CD4-positive, alpha-beta memory T cell (primary cell): ENCODE results near the gene VPS13D. TPM values are rescaled to one million over a fixed set of nuclear protein-coding genes. Genes with fewer than 3 reads are reported as not detected.

Experiments used
- CTCF ChIA-PET: fragments of 350-600 bp; sonication (Branson Sonifier 250); formaldehyde crosslinking; loops from one replicate; lab custom pipeline; 2021; ENCODE audit warnings: inconsistent platforms; ENCODE audit not compliant: partially characterized antibody; lab: Charles Lee
- POLR2A ChIA-PET: fragments of 350-600 bp; sonication (Branson Sonifier 250); formaldehyde crosslinking; loops from one replicate; lab custom pipeline; 2021; ENCODE audit not compliant: partially characterized antibody; lab: Charles Lee
- DNase-seq, 5 donors: peaks; one replicate each; pipeline versions ENCODE4 v3.0.0 to v3.0.0-alpha.2; 2020 to 2022; ENCODE audit warnings: mixed read lengths in 1 of 5
- H3K27ac ChIP-seq: one replicate; pipeline ENCODE4 v1.7.0; 2013; ENCODE audit warnings: low read depth, low read length
- H3K27me3 ChIP-seq: 2 replicates; pipeline ENCODE4 v1.7.0; 2013; ENCODE audit warnings: mild to moderate bottlenecking, low read length, moderate library complexity; ENCODE audit not compliant: insufficient read depth
- H3K36me3 ChIP-seq: 2 replicates; pipeline ENCODE4 v1.7.0; 2013; ENCODE audit warnings: mild to moderate bottlenecking, low read length, moderate library complexity; ENCODE audit not compliant: insufficient read depth
- H3K4me1 ChIP-seq: 2 replicates; pipeline ENCODE4 v1.7.0; 2013; ENCODE audit warnings: mild to moderate bottlenecking, low read length, moderate library complexity; ENCODE audit not compliant: insufficient read depth
- H3K4me3 ChIP-seq, 2 donors: one replicate each; pipeline ENCODE4 v1.7.0; 2013; ENCODE audit warnings: low read length in 2 of 2, mild to moderate bottlenecking in 1 of 2
- H3K9me3 ChIP-seq, 2 donors: one replicate each; pipeline ENCODE4 v1.7.0; 2013; ENCODE audit warnings: low read length in 2 of 2, control low read depth in 1 of 2; ENCODE audit not compliant: control insufficient read depth in 1 of 2
- H3K27ac Mint-ChIP-seq, 7 donors: one replicate each; pipeline ENCODE4 v1.8.0; 2020 to 2021; ENCODE audit warnings: mixed read lengths in 7 of 7, mild to moderate bottlenecking in 6 of 7, inconsistent platforms in 3 of 7, moderate library complexity in 3 of 7
- H3K27me3 Mint-ChIP-seq, 2 donors: one replicate each; pipeline ENCODE4 v1.8.0; 2020 to 2021; ENCODE audit warnings: mixed read lengths in 2 of 2
- H3K36me3 Mint-ChIP-seq, 2 donors: one replicate each; pipeline ENCODE4 v1.8.0; 2020 to 2021; ENCODE audit warnings: mixed read lengths in 2 of 2, inconsistent platforms in 1 of 2, mild to moderate bottlenecking in 1 of 2
- H3K4me1 Mint-ChIP-seq, 4 donors: one replicate each; pipeline ENCODE4 v1.8.0; 2020 to 2021; ENCODE audit warnings: mixed read lengths in 4 of 4, mild to moderate bottlenecking in 1 of 4
- H3K4me3 Mint-ChIP-seq, 8 donors: one replicate each; pipeline ENCODE4 v1.8.0; 2020 to 2021; ENCODE audit warnings: mixed read lengths in 8 of 8, mild to moderate bottlenecking in 7 of 8, moderate library complexity in 6 of 8, inconsistent platforms in 3 of 8
- H3K9me3 Mint-ChIP-seq, 8 donors: one replicate each; pipeline ENCODE4 v1.8.0; 2020 to 2021; ENCODE audit warnings: mixed read lengths in 8 of 8, mild to moderate bottlenecking in 5 of 8, inconsistent platforms in 3 of 8, moderate library complexity in 1 of 8
- intact Hi-C: fragments of 100-400 bp; cut with micrococcal nuclease; formaldehyde crosslinking; loops from one replicate; pipeline ENCODE4 v1.15.1; 2023
- polyA plus RNA-seq, 2 donors: library from polyadenylated mRNA; unstranded; fragments of 300-500 nt; fragmentation: Illumina TruSeq; gene quantifications; one replicate each; pipeline ENCODE4 v1.2.3, GENCODE V29; 2021
- total RNA-seq, 2 experiments: library from RNA; stranded (reverse); gene quantifications; one replicate each; pipeline ENCODE4 v1.2.3, GENCODE V29; 2021

VPS13D gene
- total and polyA plus RNA-seq, 4 experiments from 2014 or later, result 10.2 to 96.3 (median 52.5) TPM

DNA sequence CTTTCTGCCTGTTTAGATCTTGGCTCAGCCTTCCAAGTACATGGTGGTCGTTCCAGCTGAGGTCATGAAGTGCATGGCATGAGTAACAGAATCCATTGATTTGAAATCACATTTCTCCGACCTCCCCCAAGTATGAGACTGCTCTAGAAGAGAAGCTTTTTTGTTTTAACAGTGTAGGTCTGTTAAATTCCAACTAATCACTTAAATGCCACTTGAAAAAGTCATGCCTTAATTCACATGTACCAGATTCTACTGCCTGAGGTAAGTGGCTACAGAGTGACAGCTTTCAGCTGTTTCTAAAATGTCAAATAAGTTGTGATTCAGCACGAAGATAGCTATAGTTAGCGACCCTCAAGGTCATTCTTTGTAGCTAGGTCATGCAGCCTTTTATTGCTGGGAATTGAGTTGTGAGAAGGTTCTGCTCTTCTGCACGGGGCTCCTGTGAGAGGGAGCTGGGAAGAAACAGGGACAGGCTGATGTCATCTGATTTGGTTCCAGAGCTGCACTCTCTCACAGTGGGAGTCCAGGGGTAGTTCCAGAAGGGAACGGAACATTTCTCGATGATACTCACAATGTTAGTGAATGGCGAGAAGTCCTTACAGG, 112.7 kb downstream of the VPS13D start:
- Mint-ChIP-seq H3K36me3 (peaks cover 40 to 54% of the 10 kb centered on the region in 2 donors), H3K4me3 (peak overlapping the region in 2 of 8 donors; percentile 23 to 32), H3K27me3 (no peaks in the 10 kb centered on the region), H3K4me1 (peaks cover 48 to 70% (median 59%) of the 10 kb centered on the region in 4 donors), H3K27ac (peak overlapping the region in 4 of 7 donors; percentile 44 to 95 (median 62)), H3K9me3 (no peaks in the 10 kb centered on the region)
- CTCF ChIA-PET, result interaction anchor here (0.8 to 0.9 kb wide), 2 partner anchors 42 to 114 kb away, joined by 3 read pairs; no protein-coding TSS in a partner anchor
- no peak overlapping the region for H3K27ac ChIP-seq
- POLR2A ChIA-PET, result no interaction called here
- peaks cover 8% of the 10 kb centered on the region for H3K36me3 ChIP-seq
- no peaks in the 10 kb centered on the region for H3K27me3 ChIP-seq
- no peak overlapping the region for H3K4me3 ChIP-seq
- DNase-seq, result no peak
- intact Hi-C loops, result no loop called here
- H3K4me1 ChIP-seq, result peaks cover 51% of the 10 kb centered on the region
- no peaks in the 10 kb centered on the region for H3K9me3 ChIP-seq

DNA sequence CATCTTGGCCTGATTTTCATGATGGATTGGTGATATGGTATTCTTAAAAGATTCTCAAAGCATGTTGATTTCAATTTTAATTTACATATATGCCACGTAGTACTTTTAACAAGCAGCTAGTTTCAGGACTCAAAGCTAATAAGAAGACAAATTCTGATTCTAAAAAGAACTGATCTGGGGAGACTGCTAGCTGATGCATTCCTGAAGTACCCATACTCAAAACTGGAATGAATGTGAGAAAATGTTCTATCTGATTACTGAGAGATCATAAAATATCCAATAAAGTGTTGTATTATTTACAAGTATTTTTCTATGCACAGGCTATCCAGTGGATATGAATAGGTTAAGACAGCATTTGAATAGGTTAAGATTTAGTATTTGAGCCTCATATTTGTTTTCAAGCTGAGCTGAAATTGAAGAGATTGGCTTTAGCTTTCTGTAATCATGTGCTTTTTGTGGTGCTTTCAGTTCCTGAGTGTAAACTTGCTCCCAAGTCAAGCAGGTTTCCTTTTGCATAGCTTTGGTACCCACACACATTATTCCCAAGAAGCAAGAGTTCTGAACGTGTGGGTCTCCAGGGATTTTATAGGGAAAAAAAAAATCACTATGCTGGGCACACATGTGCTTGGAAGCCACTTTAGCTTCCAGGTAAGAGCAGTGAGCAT, 114.1 kb downstream of the VPS13D start:
- peaks cover 13% of the 10 kb centered on the region for H3K36me3 ChIP-seq
- Mint-ChIP-seq H3K27me3 (no peaks in the 10 kb centered on the region), H3K4me1 (peaks cover 48 to 70% (median 59%) of the 10 kb centered on the region in 4 donors), H3K36me3 (peaks cover 42 to 53% of the 10 kb centered on the region in 2 donors), H3K9me3 (no peaks in the 10 kb centered on the region), H3K27ac (peak overlapping the region; percentile 52 to 97 (median 91)), H3K4me3 (peak overlapping the region in 5 of 8 donors; percentile 21 to 91 (median 85))
- no peak for DNase-seq
- ChIA-PET POLR2A (interaction anchor here (0.9 to 1.4 kb wide), 5 partner anchors 41 to 275 kb away, joined by 3 to 6 read pairs (median 5); partner anchors contain the start of gene DHRS3), CTCF (interaction anchor here (0.9 to 2.0 kb wide), 4 partner anchors 64 to 315 kb away, joined by 3 to 7 read pairs (median 4); no protein-coding TSS in a partner anchor)
- H3K27me3 ChIP-seq, result no peaks in the 10 kb centered on the region
- peaks cover 51% of the 10 kb centered on the region for H3K4me1 ChIP-seq
- no peak overlapping the region for H3K4me3 ChIP-seq
- H3K9me3 ChIP-seq, result no peaks in the 10 kb centered on the region
- peak overlapping the region; percentile 51 for H3K27ac ChIP-seq
- intact Hi-C loops, result no loop called here

DNA sequence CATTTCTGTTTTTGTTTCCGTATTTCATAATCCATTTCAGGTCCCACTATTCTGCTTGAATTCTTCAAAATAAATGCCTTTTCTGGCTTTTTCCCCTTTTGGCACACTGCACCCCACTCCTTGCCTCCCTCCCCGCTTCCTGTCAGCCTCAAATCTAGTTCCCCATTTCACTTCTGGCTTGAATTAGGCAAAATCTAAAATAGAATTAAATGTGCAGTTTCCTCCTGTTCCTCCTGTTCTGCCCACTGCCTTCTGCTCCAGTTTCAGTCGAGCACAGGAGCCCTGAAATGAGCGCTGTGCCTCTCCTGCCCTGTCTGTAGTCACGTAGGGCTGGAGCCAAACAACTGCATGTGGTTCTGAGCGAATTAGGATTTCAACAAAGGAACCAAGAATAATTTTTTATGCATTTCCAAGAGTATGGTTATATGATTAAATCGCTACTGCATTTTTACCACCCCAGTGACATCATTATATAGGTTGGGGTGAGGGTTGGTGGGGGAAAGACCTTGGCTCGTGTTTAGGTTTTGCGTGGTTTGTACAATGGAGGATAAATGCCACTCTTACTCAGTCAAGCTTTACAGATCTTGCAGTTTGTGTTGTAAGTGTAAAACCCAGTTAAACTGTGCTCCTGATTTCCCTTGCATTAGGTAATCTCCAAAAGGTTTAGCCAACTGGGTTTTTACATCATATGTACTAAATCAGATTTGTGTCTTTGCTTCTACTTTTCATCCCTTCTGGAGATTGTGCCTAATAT, 114.9 kb downstream of the VPS13D start:
- H3K27ac ChIP-seq, result peak overlapping the region; percentile 51
- Mint-ChIP-seq H3K4me1 (peaks cover 48 to 64% (median 57%) of the 10 kb centered on the region in 4 donors), H3K27ac (peak overlapping the region; percentile 90 to 98 (median 97)), H3K9me3 (peaks cover 0 to 4% (median under 1%) of the 10 kb centered on the region in 8 donors), H3K27me3 (no peaks in the 10 kb centered on the region), H3K36me3 (peaks cover 50 to 61% of the 10 kb centered on the region in 2 donors), H3K4me3 (peak overlapping the region; percentile 78 to 91 (median 84))
- ChIA-PET POLR2A (interaction anchor here (0.8 to 1.6 kb wide), 11 partner anchors 40 to 276 kb away, joined by 3 to 12 read pairs (median 5); partner anchors contain the start of gene DHRS3), CTCF (interaction anchor here (0.9 to 2.0 kb wide), 6 partner anchors 40 to 314 kb away, joined by 3 to 7 read pairs (median 5); no protein-coding TSS in a partner anchor)
- H3K4me1 ChIP-seq, result peaks cover 51% of the 10 kb centered on the region
- intact Hi-C loops, result no loop called here
- peak overlapping the region in 1 of 2 donors; percentile 1 for H3K4me3 ChIP-seq
- no peaks in the 10 kb centered on the region for H3K27me3 ChIP-seq
- H3K9me3 ChIP-seq, result no peaks in the 10 kb centered on the region
- H3K36me3 ChIP-seq, result peaks cover 21% of the 10 kb centered on the region
- DNase-seq, result peak in 4 of 5 donors; percentile 5 to 51 (median 12)

DNA sequence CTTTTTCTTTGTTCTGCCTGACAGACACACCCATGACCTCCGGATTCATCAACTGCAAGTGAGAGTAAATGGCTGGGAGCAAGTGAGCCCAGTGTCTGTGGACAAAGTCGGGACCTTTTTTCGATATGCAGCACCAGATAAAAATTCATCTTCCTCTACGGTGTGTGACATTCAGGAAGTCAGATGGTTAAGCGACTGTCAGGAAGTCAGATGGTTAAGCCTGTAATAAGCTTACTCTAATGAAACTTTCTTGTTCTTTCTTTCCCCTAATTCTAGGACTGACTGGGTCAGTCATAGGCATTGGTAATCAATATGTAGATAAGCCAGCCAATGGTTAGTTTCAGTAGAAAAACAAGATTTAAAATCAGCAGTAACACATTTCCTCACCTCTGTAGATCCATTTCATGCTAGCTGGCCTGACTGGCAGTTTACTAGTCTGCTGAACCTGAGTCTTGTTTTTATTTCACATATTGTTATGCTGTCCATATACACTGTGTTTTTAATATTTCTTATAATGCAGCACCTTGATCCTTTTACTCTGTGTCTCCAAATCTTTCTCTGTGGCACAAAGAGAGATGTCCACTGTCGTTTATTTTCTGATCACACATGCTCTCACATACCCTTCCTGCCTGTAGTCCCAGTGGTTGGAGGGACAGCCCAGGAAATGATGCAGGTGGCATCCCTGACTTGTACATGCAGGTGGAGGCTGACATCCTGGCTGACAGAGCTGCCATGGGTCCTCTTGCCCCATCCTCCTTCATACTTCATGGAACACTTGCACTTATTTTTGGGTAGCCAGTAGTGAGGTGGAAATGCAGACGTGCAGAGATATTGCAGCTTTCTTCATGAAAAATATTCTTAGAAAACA, 115.8 kb downstream of the VPS13D start:
- Mint-ChIP-seq H3K4me1 (peaks cover 43 to 56% (median 50%) of the 10 kb centered on the region in 4 donors), H3K27me3 (no peaks in the 10 kb centered on the region), H3K27ac (peak overlapping the region; percentile 90 to 98 (median 97)), H3K36me3 (peaks cover 58 to 68% of the 10 kb centered on the region in 2 donors), H3K9me3 (peaks cover 0 to 10% (median 5%) of the 10 kb centered on the region in 8 donors), H3K4me3 (peak overlapping the region; percentile 78 to 91 (median 84))
- DNase-seq, result peak; percentile 15 to 54 (median 30)
- Histone ChIP-seq H3K36me3 (peaks cover 29% of the 10 kb centered on the region), H3K4me3 (peak overlapping the region in 1 of 2 donors; percentile 1), H3K4me1 (peaks cover 43% of the 10 kb centered on the region), H3K27me3 (no peaks in the 10 kb centered on the region), H3K27ac (peak overlapping the region; percentile 51), H3K9me3 (no peaks in the 10 kb centered on the region)
- ChIA-PET POLR2A (interaction anchor here (0.6 to 1.6 kb wide), 9 partner anchors 35 to 275 kb away, joined by 3 to 12 read pairs (median 4); no protein-coding TSS in a partner anchor), CTCF (interaction anchor here (1.3 to 2.0 kb wide), 4 partner anchors 39 to 313 kb away, joined by 4 to 6 read pairs (median 5); no protein-coding TSS in a partner anchor)
- intact Hi-C loops, result no loop called here

DNA sequence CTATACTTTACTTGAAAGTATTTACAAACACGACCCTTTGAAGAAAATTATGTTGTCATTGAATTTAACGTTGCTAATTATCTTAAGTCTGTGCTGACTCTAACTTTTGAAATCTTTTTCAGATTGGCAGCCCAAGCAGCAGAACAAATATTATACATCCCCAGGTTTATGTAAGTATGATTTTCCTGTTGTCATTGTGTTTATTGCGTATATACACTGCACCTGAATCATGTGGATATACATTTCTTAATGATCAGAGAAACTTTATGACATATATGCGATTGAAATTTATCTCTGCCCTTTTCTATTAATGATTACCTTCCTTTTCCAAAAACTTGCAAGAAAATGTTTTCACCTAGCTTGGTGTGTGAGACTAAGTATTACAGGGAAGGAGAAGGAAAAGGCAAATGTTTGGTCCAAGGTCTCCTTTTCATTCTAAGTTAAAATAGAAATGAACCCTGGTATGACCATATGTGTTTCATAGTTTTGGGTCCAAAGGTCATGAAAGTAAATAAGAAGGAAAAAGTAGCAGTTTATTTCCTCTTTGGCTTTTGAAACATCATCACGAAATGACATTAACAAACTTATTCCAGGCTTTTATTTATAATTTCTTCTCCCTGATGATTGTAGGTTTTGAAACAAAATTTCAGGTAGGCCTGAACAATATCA, 116.8 kb downstream of the VPS13D start:
- ChIA-PET POLR2A (interaction anchor here (1.4 to 1.5 kb wide), 3 partner anchors 39 to 274 kb away, joined by 4 to 12 read pairs (median 5); no protein-coding TSS in a partner anchor), CTCF (interaction anchor here (1.3 to 1.6 kb wide), 2 partner anchors 38 to 312 kb away, joined by 4 to 5 read pairs; no protein-coding TSS in a partner anchor)
- peak overlapping the region in 1 of 8 donors; percentile 4 for H3K4me3 Mint-ChIP-seq
- H3K27me3 Mint-ChIP-seq, result no peaks in the 10 kb centered on the region
- intact Hi-C loops, result no loop called here
- no peaks in the 10 kb centered on the region for H3K27me3 ChIP-seq
- H3K9me3 ChIP-seq, result no peaks in the 10 kb centered on the region
- peak overlapping the region in 5 of 7 donors; percentile 29 to 97 (median 91) for H3K27ac Mint-ChIP-seq
- H3K36me3 Mint-ChIP-seq, result peaks cover 64 to 71% of the 10 kb centered on the region in 2 donors
- no peak for DNase-seq
- no peak overlapping the region for H3K4me3 ChIP-seq
- peaks cover 36 to 45% (median 41%) of the 10 kb centered on the region in 4 donors for H3K4me1 Mint-ChIP-seq
- peaks cover 0 to 10% (median 7%) of the 10 kb centered on the region in 8 donors for H3K9me3 Mint-ChIP-seq
- no peak overlapping the region for H3K27ac ChIP-seq
- peaks cover 27% of the 10 kb centered on the region for H3K36me3 ChIP-seq
- peaks cover 35% of the 10 kb centered on the region for H3K4me1 ChIP-seq
